IMR-90 (cell line): ENCODE data around the gene KAT14.

Experiments
- BHLHE40 ChIP-seq: fragments of 150-350 bp; IDR thresholded peaks from 2 replicates; pipeline ENCODE4 v1.6.1; 2016; ENCODE audit warnings: mild to moderate bottlenecking, low read depth, low read length
- CTCF ChIP-seq: conservative IDR thresholded peaks from 2 replicates; pipeline ENCODE4 v1.5.1; 2012; ENCODE audit warnings: mild to moderate bottlenecking, low read depth, low read length, improper control_type of control experiment
- ELK1 ChIP-seq: fragments of 150-350 bp; IDR thresholded peaks from 2 replicates; pipeline ENCODE4 v1.6.1; 2016; ENCODE audit warnings: low read depth, mild to moderate bottlenecking, low read length, moderate library complexity, borderline replicate concordance
- MAFK ChIP-seq: IDR thresholded peaks from 2 replicates; pipeline ENCODE4 v1.6.1; 2012; ENCODE audit warnings: low read depth, low read length, improper control_type of control experiment
- MAZ ChIP-seq: IDR thresholded peaks from 2 replicates; pipeline ENCODE4 v1.6.1; 2012; ENCODE audit warnings: low read depth, mild to moderate bottlenecking, low read length, improper control_type of control experiment, moderate library complexity, borderline replicate concordance
- MXI1 ChIP-seq: IDR thresholded peaks from 2 replicates; pipeline ENCODE4 v1.6.1; 2012; ENCODE audit warnings: low read depth, mild to moderate bottlenecking, low read length, moderate library complexity, borderline replicate concordance
- POLR2A ChIP-seq: IDR thresholded peaks from 2 replicates; pipeline ENCODE4 v1.6.1; 2012; ENCODE audit warnings: mild to moderate bottlenecking, low read depth, low read length
- RAD21 ChIP-seq: IDR thresholded peaks from 2 replicates; pipeline ENCODE4 v1.6.1; 2012; ENCODE audit warnings: low read length, improper control_type of control experiment
- USF2 ChIP-seq: fragments of 150-350 bp; IDR thresholded peaks from 2 replicates; pipeline ENCODE4 v1.6.1; 2017; ENCODE audit warnings: mild to moderate bottlenecking, antibody characterized with exemption, low read length, low read depth

GRCh38 chr20:18094191-18094590 lies 43.5 kb upstream of the KAT14 start:
- no peak for TF ChIP-seq RAD21
- TF ChIP-seq POLR2A: no peak
- no peak for TF ChIP-seq CTCF
- no peak for TF ChIP-seq ELK1
- TF ChIP-seq USF2: no peak
- TF ChIP-seq MAFK: no peak
- TF ChIP-seq MXI1: no peak
- no peak for TF ChIP-seq BHLHE40
- TF ChIP-seq MAZ: no peak
